ENCODE measurements around the gene FILIP1L.

FILIP1L gene

GRCh38 chr3:100080573-100080972 is 33.7 kb downstream of the FILIP1L start:
- no peaks in the 10 kb centered on the region for H3K27me3 ChIP-seq
- intact Hi-C loops (cut with DNase I; ENCODE audit: low total_unique reads), result no loop called here
- no peaks in the 10 kb centered on the region for H3K9me3 ChIP-seq
- H3K4me1 ChIP-seq, result peaks cover 0 to 62% (median 25%) of the 10 kb centered on the region in 4 donors
- peak overlapping the region; percentile 67 to 69 for H3K27ac ChIP-seq
- TF ChIP-seq, protein P1, sequence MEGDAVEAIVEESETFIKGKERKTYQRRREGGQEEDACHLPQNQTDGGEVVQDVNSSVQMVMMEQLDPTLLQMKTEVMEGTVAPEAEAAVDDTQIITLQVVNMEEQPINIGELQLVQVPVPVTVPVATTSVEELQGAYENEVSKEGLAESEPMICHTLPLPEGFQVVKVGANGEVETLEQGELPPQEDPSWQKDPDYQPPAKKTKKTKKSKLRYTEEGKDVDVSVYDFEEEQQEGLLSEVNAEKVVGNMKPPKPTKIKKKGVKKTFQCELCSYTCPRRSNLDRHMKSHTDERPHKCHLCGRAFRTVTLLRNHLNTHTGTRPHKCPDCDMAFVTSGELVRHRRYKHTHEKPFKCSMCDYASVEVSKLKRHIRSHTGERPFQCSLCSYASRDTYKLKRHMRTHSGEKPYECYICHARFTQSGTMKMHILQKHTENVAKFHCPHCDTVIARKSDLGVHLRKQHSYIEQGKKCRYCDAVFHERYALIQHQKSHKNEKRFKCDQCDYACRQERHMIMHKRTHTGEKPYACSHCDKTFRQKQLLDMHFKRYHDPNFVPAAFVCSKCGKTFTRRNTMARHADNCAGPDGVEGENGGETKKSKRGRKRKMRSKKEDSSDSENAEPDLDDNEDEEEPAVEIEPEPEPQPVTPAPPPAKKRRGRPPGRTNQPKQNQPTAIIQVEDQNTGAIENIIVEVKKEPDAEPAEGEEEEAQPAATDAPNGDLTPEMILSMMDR (IDR thresholded peaks at IDR 0.05), result no peak
- no peaks in the 10 kb centered on the region for H3K36me3 ChIP-seq
- no peak for DNase-seq
- H3K4me3 ChIP-seq, result no peak overlapping the region

DNA sequence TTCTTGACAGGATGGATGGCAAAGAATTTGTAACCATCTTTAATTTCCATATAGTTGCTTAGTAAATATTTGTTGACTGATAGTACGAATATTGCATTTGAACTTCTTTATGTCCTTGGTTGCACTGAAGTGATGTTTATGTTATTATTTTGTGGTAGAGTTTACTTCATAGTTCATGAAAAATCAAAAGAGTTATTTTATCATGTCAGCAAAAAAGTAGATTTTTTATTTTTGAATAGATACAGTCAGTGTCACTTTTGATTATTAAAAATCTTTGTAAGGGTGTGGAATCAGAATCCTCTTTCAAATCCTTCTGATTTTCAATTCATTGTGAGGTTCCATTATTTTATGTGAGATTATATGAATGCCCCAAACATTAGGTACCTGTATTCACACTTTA is 35.0 kb downstream of the FILIP1L start:
- H3K27me3 ChIP-seq, result no peaks in the 10 kb centered on the region
- intact Hi-C loops (cut with DNase I; ENCODE audit: low total_unique reads), result no loop called here
- TF ChIP-seq, protein P1 (IDR thresholded peaks at IDR 0.05), result no peak
- no peaks in the 10 kb centered on the region for H3K36me3 ChIP-seq
- no peak overlapping the region for H3K4me3 ChIP-seq
- peaks cover 0 to 68% (median 25%) of the 10 kb centered on the region in 4 donors for H3K4me1 ChIP-seq
- H3K27ac ChIP-seq, result peak overlapping the region; percentile 67 to 69
- no peak for DNase-seq
- H3K9me3 ChIP-seq, result no peaks in the 10 kb centered on the region

DNA sequence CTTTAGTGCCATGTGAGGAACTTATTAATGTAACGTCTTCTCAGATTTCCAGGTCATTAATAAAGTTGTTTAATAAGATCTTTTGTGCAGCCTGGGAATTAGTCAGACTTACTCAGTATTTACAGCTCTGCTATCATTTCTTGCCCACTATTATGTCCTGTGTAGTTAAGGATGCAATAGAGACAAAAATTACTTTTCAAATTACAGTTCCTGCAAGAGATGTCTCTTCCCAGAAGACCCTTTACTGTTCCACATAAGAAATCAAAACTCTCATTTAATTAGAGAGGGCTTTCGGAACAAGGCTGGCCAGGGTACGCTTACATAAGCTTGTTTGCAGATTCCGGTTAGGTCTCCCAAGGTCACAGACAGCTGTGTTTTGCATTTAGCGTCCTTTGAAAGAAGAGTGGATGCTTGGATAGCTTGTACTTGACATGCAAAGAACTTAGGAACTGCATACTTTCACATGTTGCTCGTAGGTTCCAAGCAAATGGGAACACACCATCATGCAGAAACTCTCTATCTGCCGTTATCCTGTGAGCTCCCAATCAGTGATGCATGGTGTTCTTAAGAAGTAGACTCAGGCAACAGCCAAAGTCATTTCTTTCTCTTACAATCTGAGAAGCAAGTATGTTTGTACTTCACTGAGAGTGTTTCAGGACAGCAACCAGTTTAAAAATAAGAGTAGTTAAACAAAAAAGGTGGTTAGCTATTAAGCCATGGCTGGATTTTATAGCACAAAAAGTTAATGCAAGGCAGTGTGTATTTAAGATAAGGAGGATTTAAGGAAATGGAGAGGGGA is 37.4 kb downstream of the FILIP1L start:
- H3K27me3 ChIP-seq, result no peaks in the 10 kb centered on the region
- H3K27ac ChIP-seq, result peak overlapping the region; percentile 51 to 79
- TF ChIP-seq, protein P1 (IDR thresholded peaks at IDR 0.05), result no peak
- intact Hi-C loops (cut with DNase I; ENCODE audit: low total_unique reads), result no loop called here
- no peak overlapping the region for H3K4me3 ChIP-seq
- peaks cover 0 to 80% (median 34%) of the 10 kb centered on the region in 4 donors for H3K4me1 ChIP-seq
- H3K9me3 ChIP-seq, result no peaks in the 10 kb centered on the region
- DNase-seq, result no peak
- H3K36me3 ChIP-seq, result no peaks in the 10 kb centered on the region

DNA sequence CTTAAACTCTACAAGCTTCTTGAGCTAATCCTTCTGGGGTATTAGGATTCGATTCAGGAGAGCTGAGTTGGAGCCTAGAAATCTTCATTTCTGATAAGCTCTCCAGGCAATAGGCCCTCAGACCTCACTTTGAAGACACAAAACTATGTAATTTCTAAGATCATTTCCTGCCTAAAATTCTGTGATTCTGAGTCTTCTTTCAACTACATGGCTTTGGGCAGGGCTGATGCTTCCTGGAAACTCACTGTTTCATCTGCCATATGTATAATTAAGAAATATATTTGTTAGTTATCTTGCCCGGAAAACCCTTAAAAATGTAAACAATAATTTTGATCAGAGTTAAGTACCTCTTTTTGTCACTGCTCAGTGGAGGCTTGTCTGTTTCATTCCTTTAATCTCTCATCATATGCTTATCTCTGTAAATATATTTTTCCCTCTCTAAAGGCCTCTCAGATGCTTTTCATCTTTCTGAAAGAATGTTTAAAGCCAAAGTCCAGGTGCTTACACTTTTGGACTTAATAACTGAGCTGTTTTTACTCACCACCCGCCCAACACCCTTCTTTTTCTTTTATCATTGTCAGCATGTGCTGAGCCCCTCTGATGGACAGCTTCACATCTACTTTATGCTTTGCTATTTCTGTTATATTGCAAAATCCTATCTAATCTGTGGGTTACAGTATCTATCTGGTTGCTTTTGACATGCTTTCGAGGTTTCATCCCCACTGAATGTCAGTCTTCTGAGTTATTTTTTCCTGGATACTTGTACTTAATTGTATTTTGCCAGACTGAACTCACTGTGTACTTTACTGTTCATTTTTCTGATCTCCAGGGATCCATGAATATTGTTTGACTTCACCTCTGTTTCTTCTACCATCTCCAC is 38.2 kb downstream of the FILIP1L start:
- H3K9me3 ChIP-seq, result no peaks in the 10 kb centered on the region
- H3K27me3 ChIP-seq, result no peaks in the 10 kb centered on the region
- DNase-seq, result no peak
- H3K4me1 ChIP-seq, result peaks cover 0 to 77% (median 30%) of the 10 kb centered on the region in 4 donors
- H3K27ac ChIP-seq, result peak overlapping the region; percentile 51 to 79
- H3K4me3 ChIP-seq, result no peak overlapping the region
- H3K36me3 ChIP-seq, result no peaks in the 10 kb centered on the region
- intact Hi-C loops (cut with DNase I; ENCODE audit: low total_unique reads), result no loop called here
- TF ChIP-seq, protein P1 (IDR thresholded peaks at IDR 0.05), result no peak

DNA sequence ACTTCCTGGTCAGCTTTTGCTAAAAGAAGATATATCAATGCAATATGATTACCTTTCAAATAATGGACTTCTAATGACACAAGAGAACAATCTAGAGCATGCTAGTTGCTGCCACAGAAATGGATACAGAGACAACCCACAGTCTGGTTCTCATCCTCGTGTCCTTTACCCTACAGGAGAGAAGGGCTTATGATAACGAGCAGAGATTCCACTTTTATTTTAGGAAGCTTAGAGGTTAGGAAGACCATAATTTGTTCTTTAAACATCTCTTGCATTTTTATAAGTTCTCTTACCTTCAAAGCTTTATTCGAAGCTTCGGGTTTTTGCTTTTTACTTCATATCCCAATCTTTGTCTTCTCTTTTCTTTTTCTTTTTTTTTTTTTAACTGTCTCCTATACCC is 39.1 kb downstream of the FILIP1L start:
- H3K27ac ChIP-seq, result peak overlapping the region in 1 of 2 donors; percentile 79
- H3K4me1 ChIP-seq, result peaks cover 0 to 77% (median 26%) of the 10 kb centered on the region in 4 donors
- intact Hi-C loops (cut with DNase I; ENCODE audit: low total_unique reads), result no loop called here
- no peak for DNase-seq
- H3K4me3 ChIP-seq, result no peak overlapping the region
- H3K9me3 ChIP-seq, result no peaks in the 10 kb centered on the region
- no peaks in the 10 kb centered on the region for H3K27me3 ChIP-seq
- TF ChIP-seq, protein P1 (IDR thresholded peaks at IDR 0.05), result no peak
- no peaks in the 10 kb centered on the region for H3K36me3 ChIP-seq
